ENCODE measurements around the gene ADGRF4. TPM values are rescaled to one million over a fixed set of nuclear protein-coding genes. Genes with fewer than 3 reads are reported as not detected.

ADGRF4 gene
- total and polyA plus RNA-seq, 2 of the 8 experiments (the other 6 are each of a cell fraction or from before 2014, with no cell fraction given), result 0.02 TPM; not detected in 1

GRCh38 chr6:47722194-47722593, 23.8 kb downstream of the ADGRF4 start:
- Histone ChIP-seq H3K23ac (ENCODE audit: insufficient read length) (no peak overlapping the region), H4K8ac (ENCODE audit: extremely low read depth, insufficient read depth, low read length) (no peak overlapping the region), H2BK5ac (ENCODE audit: low read depth, low read length) (no peak overlapping the region), H4K5ac (ENCODE audit: insufficient read length, low read depth, low read length) (no peak overlapping the region), H3K27ac (ENCODE audit: low read depth, low read length) (no peak overlapping the region), H3K4me1 (replicated peaks in 1 of 4; ENCODE audit: control insufficient read depth in 3 of 4, insufficient read depth in 4 of 4, low read length in 3 of 4) (no peaks in the 10 kb centered on the region), H2BK120ac (replicated peaks; ENCODE audit: low read depth, low read length) (no peak overlapping the region), H2BK12ac (ENCODE audit: low read depth, low read length) (no peak overlapping the region), H3K79me2 (ENCODE audit: control insufficient read depth in 1 of 2, insufficient read depth in 2 of 2, low read length in 2 of 2) (no peaks in the 10 kb centered on the region), H3K9ac (replicated peaks in 1 of 4; ENCODE audit: extremely low read depth in 1 of 4, low read depth in 3 of 4, low read length in 3 of 4) (no peak overlapping the region), H4K91ac (replicated peaks; ENCODE audit: insufficient read length, low read length) (no peak overlapping the region), H3K4me3 (ENCODE audit: extremely low read depth in 1 of 4, insufficient read depth in 2 of 4, low read depth in 3 of 4, low read length in 4 of 4) (no peak overlapping the region), H2AFZ (ENCODE audit: low read length) (no peak overlapping the region; the same call in 1 of the 2 replicates), H3K9me3 (ENCODE audit: insufficient read depth in 2 of 2, low read depth in 1 of 2, low read length in 1 of 2) (no peaks in the 10 kb centered on the region), H4K20me1 (replicated peaks in 1 of 2; ENCODE audit: control insufficient read depth in 1 of 2, insufficient read depth in 2 of 2, low read length in 2 of 2) (no peaks in the 10 kb centered on the region), H3K4ac (replicated peaks; ENCODE audit: insufficient read length, low read depth, low read length) (no peak overlapping the region), H2BK20ac (ENCODE audit: low read length) (no peak overlapping the region), H2BK15ac (ENCODE audit: low read length) (no peak overlapping the region), H3K23me2 (ENCODE audit: low read depth, low read length) (no peaks in the 10 kb centered on the region), H3K56ac (replicated peaks; ENCODE audit: insufficient read length, low read depth, low read length) (no peak overlapping the region), H2AK5ac (ENCODE audit: low read depth, low read length) (no peak overlapping the region), H3K36me3 (ENCODE audit: control insufficient read depth in 2 of 4, insufficient read depth in 4 of 4, low read length in 3 of 4) (no peaks in the 10 kb centered on the region; a peak in 1 of 8 replicates), H3K4me2 (ENCODE audit: insufficient read depth in 1 of 2, low read depth in 2 of 2, low read length in 2 of 2) (no peak overlapping the region), H3K18ac (ENCODE audit: extremely low read depth, low read length) (no peak overlapping the region), H3K79me1 (ENCODE audit: low read depth, low read length) (no peaks in the 10 kb centered on the region), H3K27me3 (replicated peaks in 1 of 4; ENCODE audit: control insufficient read depth in 3 of 4, extremely low read depth in 1 of 4, insufficient read depth in 3 of 4, low read length in 3 of 4) (no peaks in the 10 kb centered on the region), H3K14ac (ENCODE audit: insufficient read length) (no peak overlapping the region)
- no peak for DNase-seq (ENCODE audit: low read depth in 1 of 2, low spot score in 2 of 2)
- WGBS, 2 experiments (ENCODE audit: extremely low coverage in 1 of 2, insufficient coverage in 1 of 2, insufficient read length in 1 of 2, insufficient replicate concordance in 2 of 2, low coverage in 1 of 2, low lambda C conversion rate in 2 of 2, missing lambda C conversion rate in 1 of 2), result 95% methylated on average over 3 of the region's 3 CpGs; no CpG with 5 or more reads in 1 of the 2 experiments
- ChIA-PET POLR2A (ENCODE audit: partially characterized antibody) (no interaction called here), CTCF (ENCODE audit: partially characterized antibody) (interaction anchor here (4.5 kb wide), 1 partner anchor 12 kb away, joined by 20 read pairs; no protein-coding TSS in a partner anchor)
- no peak for FAIRE-seq
- TF ChIP-seq RXRA (IDR thresholded peaks at IDR 0.05; ENCODE audit: insufficient read depth, low read depth, low read length) (no peak), SP1 (IDR thresholded peaks at IDR 0.05; ENCODE audit: low read depth, low read length) (no peak), CEBPB (IDR thresholded peaks at IDR 0.05; ENCODE audit: low read depth, low read length) (no peak), JUND (IDR thresholded peaks at IDR 0.05; ENCODE audit: low read length) (no peak), HDAC2 (IDR thresholded peaks at IDR 0.05; ENCODE audit: borderline replicate concordance in 1 of 2, low read depth in 2 of 2, low read length in 2 of 2) (no peak), TEAD4 (IDR thresholded peaks at IDR 0.05; ENCODE audit: low read depth, low read length) (no peak)

All from H1 (cell line).